HCT116 (cell line): ENCODE data around the gene TAAR8. TPM values are rescaled to one million over a fixed set of nuclear protein-coding genes. Genes with fewer than 3 reads are reported as not detected.

ENCODE experiments used
- ATAC-seq: fragments of 200-7000 bp; cut with Tn5 transposase; 2 replicates; pipeline ENCODE4 v1.9.1; 2020; ENCODE audit warnings: mild to moderate bottlenecking, moderate library complexity
- BruUV-seq: library from RNA; stranded (reverse); fragments of 400-500 nt; replicated peaks from 2 replicates; lab custom pipeline; 2021; lab: Mats Ljungman, UMichigan
- CTCF ChIA-PET: fragments of 300-600 bp; sonication (Branson Sonifier 250); formaldehyde crosslinking; loops from one replicate; lab custom pipeline; 2021; ENCODE audit warnings: antibody characterized with exemption; lab: Charles Lee
- POLR2A ChIA-PET: fragments of 300-600, 350-600 bp; sonication (Branson Sonifier 250); formaldehyde crosslinking; loops from one replicate; lab custom pipeline; 2021; ENCODE audit warnings: antibody characterized with exemption; lab: Charles Lee
- RAD21 ChIA-PET, 2 experiments: fragments of 300-600 bp; sonication (Branson Sonifier 250); formaldehyde crosslinking; loops; one replicate each; lab custom pipeline; 2023; ENCODE audit warnings: low total read pairs in 2 of 2; ENCODE audit not compliant: uncharacterized antibody in 2 of 2, unreplicated experiment in 2 of 2, low non-redundant PET in 1 of 2; lab: Charles Lee
- DNase-seq: peaks from one replicate; pipeline ENCODE4 v3.0.0-alpha.2; 2010; ENCODE audit warnings: low read depth, low spot score
- H2AFZ ChIP-seq: fragments of 200-600 bp; shearing (Covaris generic), sonication (generic); 2 replicates; pipeline ENCODE4 v1.6.1; 2017; ENCODE audit warnings: low read depth, mixed run types, mixed read lengths, antibody characterized with exemption, low read length; ENCODE audit not compliant: poor library complexity, severe bottlenecking
- H3K27ac ChIP-seq: 2 replicates; pipeline ENCODE4 v1.5.1; 2012; ENCODE audit warnings: low read depth, low read length
- H3K27me3 ChIP-seq: fragments of 200-600 bp; sonication (generic); 2 replicates; pipeline ENCODE4 v1.6.1; 2016; ENCODE audit warnings: mixed run types, low read length, mixed read lengths; ENCODE audit not compliant: insufficient read depth
- H3K36me3 ChIP-seq, 2 experiments: fragments of 200-500 bp in 1 of 2; fragments of 200-600 bp in 1 of 2; sonication (Bioruptor generic) in 1 of 2; sonication (generic) in 1 of 2; 2 replicates each; pipeline versions ENCODE4 v1.5.1 to v1.6.1; 2014 to 2016; ENCODE audit warnings: low read length in 2 of 2, inconsistent platforms in 1 of 2, mixed read lengths in 1 of 2, mixed run types in 1 of 2; ENCODE audit not compliant: insufficient read depth in 2 of 2, control insufficient read depth in 1 of 2
- H3K4me1 ChIP-seq, 2 experiments: fragments of 200-600 bp in 1 of 2; sonication (generic) in 1 of 2; 2 replicates each; pipeline versions ENCODE4 v1.5.1 to v1.6.1; 2012 to 2017; ENCODE audit warnings: low read length in 2 of 2, inconsistent platforms in 1 of 2, mild to moderate bottlenecking in 1 of 2, mixed read lengths in 1 of 2, mixed run types in 1 of 2, moderate library complexity in 1 of 2; ENCODE audit not compliant: insufficient read depth in 2 of 2, control insufficient read depth in 1 of 2
- H3K4me2 ChIP-seq: fragments of 200-600 bp; sonication (generic); 2 replicates; pipeline ENCODE4 v1.6.1; 2017; ENCODE audit warnings: mixed run types, low read length, mixed read lengths
- H3K4me3 ChIP-seq, 2 experiments: fragments of 200-600 bp in 1 of 2; sonication (generic) in 1 of 2; replicated peaks in 1 of 2; 2 replicates each; pipeline ENCODE4 v1.5.1; 2011 to 2016; ENCODE audit warnings: low read length in 2 of 2, control low read depth in 1 of 2, low read depth in 1 of 2, mild to moderate bottlenecking in 1 of 2, mixed read lengths in 1 of 2, mixed run types in 1 of 2
- H3K79me2 ChIP-seq: fragments of 200-600 bp; sonication (generic); 2 replicates; pipeline ENCODE4 v1.6.1; 2017; ENCODE audit warnings: mild to moderate bottlenecking, mixed run types, low read length, moderate library complexity, mixed read lengths; ENCODE audit not compliant: insufficient read depth
- H3K9ac ChIP-seq: fragments of 200-600 bp; sonication (generic); 2 replicates; pipeline ENCODE4 v1.6.1; 2016; ENCODE audit warnings: low read length, mixed read lengths
- H3K9me2 ChIP-seq: fragments of 200-600 bp; sonication (generic), shearing (Covaris generic); 2 replicates; pipeline ENCODE4 v1.6.1; 2017; ENCODE audit warnings: mixed run types, mild to moderate bottlenecking, moderate library complexity; ENCODE audit not compliant: insufficient read depth
- H3K9me3 ChIP-seq, 2 experiments: fragments of 200-500 bp in 1 of 2; fragments of 200-600 bp in 1 of 2; sonication (Bioruptor generic) in 1 of 2; sonication (generic) in 1 of 2; 2 replicates each; pipeline ENCODE4 v1.6.1; 2014 to 2017; ENCODE audit warnings: low read length in 2 of 2, mixed read lengths in 2 of 2, inconsistent platforms in 1 of 2, low read depth in 1 of 2, mild to moderate bottlenecking in 1 of 2, mixed run types in 1 of 2, moderate library complexity in 1 of 2; ENCODE audit not compliant: control insufficient read depth in 1 of 2, insufficient read depth in 1 of 2
- H4K20me1 ChIP-seq: fragments of 200-600 bp; sonication (generic), shearing (Covaris generic); 2 replicates; pipeline ENCODE4 v1.6.1; 2017; ENCODE audit warnings: mixed run types, mild to moderate bottlenecking, moderate library complexity; ENCODE audit not compliant: insufficient read depth
- CBX3 ChIP-seq: IDR thresholded peaks from 2 replicates; pipeline ENCODE4 v1.6.1; 2012; ENCODE audit warnings: low read depth
- CEBPB ChIP-seq: IDR thresholded peaks from 2 replicates; pipeline ENCODE4 v1.6.1; 2012; ENCODE audit warnings: low read depth
- ELF1 ChIP-seq: IDR thresholded peaks from 2 replicates; pipeline ENCODE4 v1.6.1; 2012; ENCODE audit warnings: low read depth, borderline replicate concordance
- EZH2 ChIP-seq: fragments of 200-600 bp; sonication (generic); IDR thresholded peaks from 2 replicates; pipeline ENCODE4 v1.6.1; 2017; ENCODE audit warnings: antibody characterized with exemption, mixed run types
- FOSL1 ChIP-seq: IDR thresholded peaks from 2 replicates; pipeline ENCODE4 v1.6.1; 2012; ENCODE audit warnings: low read depth
- SP1 ChIP-seq: IDR thresholded peaks from 2 replicates; pipeline ENCODE4 v1.6.1; 2012; ENCODE audit warnings: low read depth
- SRF ChIP-seq: IDR thresholded peaks from 2 replicates; pipeline ENCODE4 v1.6.1; 2012; ENCODE audit warnings: low read depth
- ZFX ChIP-seq: fragments of 450-650 bp; IDR thresholded peaks from 2 replicates; pipeline ENCODE4 v1.6.1; 2017
- ZNF274 ChIP-seq: fragments of 200-500 bp; sonication (Bioruptor generic); IDR thresholded peaks from 2 replicates; pipeline ENCODE4 v1.6.1; 2014; ENCODE audit warnings: mild to moderate bottlenecking, low read depth, low read length, inconsistent platforms
- intact Hi-C: fragments of 100-400 bp; cut with micrococcal nuclease; formaldehyde crosslinking; loops from 2 replicates; pipeline ENCODE4 v1.10.0; 2022
- total RNA-seq: library from RNA; stranded (reverse); gene quantifications from one replicate; pipeline ENCODE4 v1.2.1, GENCODE V29; 2021; ENCODE audit not compliant: unreplicated experiment
- TF ChIP-seq, protein P1 (sequence below): IDR thresholded peaks from 2 replicates; pipeline ENCODE4 v1.6.1; 2012; ENCODE audit warnings: low read depth
- TF ChIP-seq, protein P2 (sequence below), 3 experiments: fragments of 200-600 bp in 1 of 3; sonication (generic) in 1 of 3; IDR thresholded peaks in 2 of 3; conservative IDR thresholded peaks in 1 of 3; 2 replicates each; pipeline ENCODE4 v1.5.1; 2012 to 2017; ENCODE audit warnings: low read depth in 2 of 3, low read length in 2 of 3, antibody characterized with exemption in 1 of 3, borderline replicate concordance in 1 of 3, control low read depth in 1 of 3, mild to moderate bottlenecking in 1 of 3, mixed read lengths in 1 of 3, mixed run types in 1 of 3, moderate library complexity in 1 of 3; ENCODE audit not compliant: insufficient read depth in 1 of 3
- TF ChIP-seq, protein P3 (sequence below): IDR thresholded peaks from 2 replicates; pipeline ENCODE4 v1.6.1; 2011; ENCODE audit warnings: mild to moderate bottlenecking, low read length, moderate library complexity; ENCODE audit not compliant: insufficient replicate concordance; ENCODE audit errors: extremely low read depth

TAAR8 gene
- total RNA-seq, 1 experiment from 2014 or later, result not detected

DNA sequence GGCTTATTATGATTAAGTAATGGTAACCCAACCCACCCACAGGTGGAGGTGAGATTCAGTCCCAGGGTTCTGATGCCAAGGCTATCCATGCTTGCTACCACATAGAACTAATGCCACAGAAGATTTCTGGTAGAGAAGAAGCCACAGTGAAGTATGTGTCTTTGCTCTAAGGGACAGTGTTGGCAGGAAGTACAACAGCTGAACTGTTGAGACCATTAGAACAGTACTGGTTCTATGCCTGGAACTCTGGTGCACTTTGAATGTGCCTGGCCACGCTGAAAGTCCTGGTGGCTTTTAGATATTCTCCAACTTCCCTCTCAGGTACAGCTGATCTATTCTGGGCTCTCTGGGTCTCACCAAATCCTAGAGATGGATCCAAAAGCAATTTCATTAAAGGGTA, 47.3 kb upstream of the TAAR8 start:
- TF ChIP-seq ELF1 (no peak), CBX3 (no peak), FOSL1 (no peak), SP1 (no peak), EZH2 (no peak), SRF (no peak), CEBPB (no peak), ZFX (no peak), ZNF274 (no peak)
- TF ChIP-seq, protein P1, sequence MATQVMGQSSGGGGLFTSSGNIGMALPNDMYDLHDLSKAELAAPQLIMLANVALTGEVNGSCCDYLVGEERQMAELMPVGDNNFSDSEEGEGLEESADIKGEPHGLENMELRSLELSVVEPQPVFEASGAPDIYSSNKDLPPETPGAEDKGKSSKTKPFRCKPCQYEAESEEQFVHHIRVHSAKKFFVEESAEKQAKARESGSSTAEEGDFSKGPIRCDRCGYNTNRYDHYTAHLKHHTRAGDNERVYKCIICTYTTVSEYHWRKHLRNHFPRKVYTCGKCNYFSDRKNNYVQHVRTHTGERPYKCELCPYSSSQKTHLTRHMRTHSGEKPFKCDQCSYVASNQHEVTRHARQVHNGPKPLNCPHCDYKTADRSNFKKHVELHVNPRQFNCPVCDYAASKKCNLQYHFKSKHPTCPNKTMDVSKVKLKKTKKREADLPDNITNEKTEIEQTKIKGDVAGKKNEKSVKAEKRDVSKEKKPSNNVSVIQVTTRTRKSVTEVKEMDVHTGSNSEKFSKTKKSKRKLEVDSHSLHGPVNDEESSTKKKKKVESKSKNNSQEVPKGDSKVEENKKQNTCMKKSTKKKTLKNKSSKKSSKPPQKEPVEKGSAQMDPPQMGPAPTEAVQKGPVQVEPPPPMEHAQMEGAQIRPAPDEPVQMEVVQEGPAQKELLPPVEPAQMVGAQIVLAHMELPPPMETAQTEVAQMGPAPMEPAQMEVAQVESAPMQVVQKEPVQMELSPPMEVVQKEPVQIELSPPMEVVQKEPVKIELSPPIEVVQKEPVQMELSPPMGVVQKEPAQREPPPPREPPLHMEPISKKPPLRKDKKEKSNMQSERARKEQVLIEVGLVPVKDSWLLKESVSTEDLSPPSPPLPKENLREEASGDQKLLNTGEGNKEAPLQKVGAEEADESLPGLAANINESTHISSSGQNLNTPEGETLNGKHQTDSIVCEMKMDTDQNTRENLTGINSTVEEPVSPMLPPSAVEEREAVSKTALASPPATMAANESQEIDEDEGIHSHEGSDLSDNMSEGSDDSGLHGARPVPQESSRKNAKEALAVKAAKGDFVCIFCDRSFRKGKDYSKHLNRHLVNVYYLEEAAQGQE, result no peak
- TF ChIP-seq, protein P2, sequence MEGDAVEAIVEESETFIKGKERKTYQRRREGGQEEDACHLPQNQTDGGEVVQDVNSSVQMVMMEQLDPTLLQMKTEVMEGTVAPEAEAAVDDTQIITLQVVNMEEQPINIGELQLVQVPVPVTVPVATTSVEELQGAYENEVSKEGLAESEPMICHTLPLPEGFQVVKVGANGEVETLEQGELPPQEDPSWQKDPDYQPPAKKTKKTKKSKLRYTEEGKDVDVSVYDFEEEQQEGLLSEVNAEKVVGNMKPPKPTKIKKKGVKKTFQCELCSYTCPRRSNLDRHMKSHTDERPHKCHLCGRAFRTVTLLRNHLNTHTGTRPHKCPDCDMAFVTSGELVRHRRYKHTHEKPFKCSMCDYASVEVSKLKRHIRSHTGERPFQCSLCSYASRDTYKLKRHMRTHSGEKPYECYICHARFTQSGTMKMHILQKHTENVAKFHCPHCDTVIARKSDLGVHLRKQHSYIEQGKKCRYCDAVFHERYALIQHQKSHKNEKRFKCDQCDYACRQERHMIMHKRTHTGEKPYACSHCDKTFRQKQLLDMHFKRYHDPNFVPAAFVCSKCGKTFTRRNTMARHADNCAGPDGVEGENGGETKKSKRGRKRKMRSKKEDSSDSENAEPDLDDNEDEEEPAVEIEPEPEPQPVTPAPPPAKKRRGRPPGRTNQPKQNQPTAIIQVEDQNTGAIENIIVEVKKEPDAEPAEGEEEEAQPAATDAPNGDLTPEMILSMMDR (IDR thresholded peaks at IDR 0.05 in 2 of 3, conservative IDR thresholded peaks at IDR 0.05 in 1 of 3; ENCODE audit: borderline replicate concordance in 1 of 3, insufficient read depth in 1 of 3, low read depth in 2 of 3, low read length in 2 of 3), result no peak
- TF ChIP-seq, protein P3, sequence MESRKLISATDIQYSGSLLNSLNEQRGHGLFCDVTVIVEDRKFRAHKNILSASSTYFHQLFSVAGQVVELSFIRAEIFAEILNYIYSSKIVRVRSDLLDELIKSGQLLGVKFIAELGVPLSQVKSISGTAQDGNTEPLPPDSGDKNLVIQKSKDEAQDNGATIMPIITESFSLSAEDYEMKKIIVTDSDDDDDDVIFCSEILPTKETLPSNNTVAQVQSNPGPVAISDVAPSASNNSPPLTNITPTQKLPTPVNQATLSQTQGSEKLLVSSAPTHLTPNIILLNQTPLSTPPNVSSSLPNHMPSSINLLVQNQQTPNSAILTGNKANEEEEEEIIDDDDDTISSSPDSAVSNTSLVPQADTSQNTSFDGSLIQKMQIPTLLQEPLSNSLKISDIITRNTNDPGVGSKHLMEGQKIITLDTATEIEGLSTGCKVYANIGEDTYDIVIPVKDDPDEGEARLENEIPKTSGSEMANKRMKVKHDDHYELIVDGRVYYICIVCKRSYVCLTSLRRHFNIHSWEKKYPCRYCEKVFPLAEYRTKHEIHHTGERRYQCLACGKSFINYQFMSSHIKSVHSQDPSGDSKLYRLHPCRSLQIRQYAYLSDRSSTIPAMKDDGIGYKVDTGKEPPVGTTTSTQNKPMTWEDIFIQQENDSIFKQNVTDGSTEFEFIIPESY, result no peak
- ChIA-PET POLR2A (no interaction called here), RAD21 (no interaction called here), CTCF (no interaction called here)
- H3K4me2 ChIP-seq, result no peak overlapping the region
- no peaks in the 10 kb centered on the region for H3K36me3 ChIP-seq
- H2AFZ ChIP-seq, result no peak overlapping the region
- H3K4me3 ChIP-seq, result no peak overlapping the region
- H4K20me1 ChIP-seq, result no peaks in the 10 kb centered on the region; the same call in 1 of the 2 replicates
- ATAC-seq (no peak), DNase-seq (no peak)
- H3K27me3 ChIP-seq, result no peaks in the 10 kb centered on the region
- no peak overlapping the region for H3K9ac ChIP-seq
- no peaks in the 10 kb centered on the region for H3K9me2 ChIP-seq
- no peaks in the 10 kb centered on the region for H3K9me3 ChIP-seq
- intact Hi-C loops, result no loop called here
- no TSS peak for BruUV-seq
- no peaks in the 10 kb centered on the region for H3K4me1 ChIP-seq
- peaks cover 58% of the 10 kb centered on the region for H3K79me2 ChIP-seq
- no peak overlapping the region for H3K27ac ChIP-seq
